ENCODE measurements around the gene MARCHF10. TPM values are rescaled to one million over a fixed set of nuclear protein-coding genes. Genes with fewer than 3 reads are reported as not detected.

Gene MARCHF10
- total RNA-seq, 4 donors from 2014 or later: not detected

GRCh38 chr17:62680541-62681052, 127.5 kb downstream of the MARCHF10 start:
- no peak for TF ChIP-seq CTCF (IDR thresholded peaks at IDR 0.05; ENCODE audit: low read depth)

GRCh38 chr17:62679866-62680377, 128.2 kb downstream of the MARCHF10 start:
- TF ChIP-seq CTCF (IDR thresholded peaks at IDR 0.05; ENCODE audit: low read depth): no peak

- TF ChIP-seq CTCF (IDR thresholded peaks at IDR 0.05; ENCODE audit: low read depth): no peak
Measured at GRCh38 chr17:62678214-62678919, 129.7 kb downstream of the MARCHF10 start.

- no peak for TF ChIP-seq CTCF (IDR thresholded peaks at IDR 0.05; ENCODE audit: low read depth)
Measured at GRCh38 chr17:62676952-62677596, 131.0 kb downstream of the MARCHF10 start.

GRCh38 chr17:62676231-62676943, 131.7 kb downstream of the MARCHF10 start:
- TF ChIP-seq CTCF (IDR thresholded peaks at IDR 0.05; ENCODE audit: low read depth): no peak

GRCh38 chr17:62675701-62676100, 132.4 kb downstream of the MARCHF10 start:
- TF ChIP-seq CTCF (IDR thresholded peaks at IDR 0.05; ENCODE audit: low read depth): no peak

- no peak for TF ChIP-seq CTCF (IDR thresholded peaks at IDR 0.05; ENCODE audit: low read depth)
Measured at GRCh38 chr17:62675260-62675659, 132.9 kb downstream of the MARCHF10 start.
